Activated T-cell treated with anti-CD3 and anti-CD28 coated beads, Interleukin-2, amount 50 U/mL, for 24 hours (primary cell): ENCODE data around the gene ACTL10.

Source experiments
- DNase-seq: peaks from one replicate; pipeline ENCODE4 v3.0.0-alpha.2; 2020
- H3K27ac Mint-ChIP-seq: 2 replicates; pipeline ENCODE4 v1.8.0; 2020; ENCODE audit warnings: mild to moderate bottlenecking, mixed read lengths
- H3K27me3 Mint-ChIP-seq: 2 replicates; pipeline ENCODE4 v1.8.0; 2020; ENCODE audit warnings: mixed read lengths
- H3K36me3 Mint-ChIP-seq: 2 replicates; pipeline ENCODE4 v1.8.0; 2020; ENCODE audit warnings: low read depth, mixed read lengths
- H3K4me1 Mint-ChIP-seq: 2 replicates; pipeline ENCODE4 v1.8.0; 2020; ENCODE audit warnings: low read depth, mixed read lengths
- H3K4me3 Mint-ChIP-seq: 2 replicates; pipeline ENCODE4 v1.8.0; 2020; ENCODE audit warnings: mild to moderate bottlenecking, moderate library complexity, mixed read lengths
- H3K9me3 Mint-ChIP-seq: 2 replicates; pipeline ENCODE4 v1.8.0; 2020; ENCODE audit warnings: mixed read lengths

The ACTL10 gene

GRCh38 chr20:33655164-33655563 is 11.6 kb upstream of the ACTL10 start:
- peaks cover 7% of the 10 kb centered on the region for H3K36me3 Mint-ChIP-seq
- H3K27me3 Mint-ChIP-seq = no peaks in the 10 kb centered on the region

GRCh38 chr20:33656010-33656782 is 10.5 kb upstream of the ACTL10 start:
- H3K27me3 Mint-ChIP-seq = no peaks in the 10 kb centered on the region
- peaks cover 7% of the 10 kb centered on the region for H3K36me3 Mint-ChIP-seq
- H3K27ac Mint-ChIP-seq = no peak overlapping the region

More at GRCh38 chr20:33655164-33655563, 11.6 kb upstream of the ACTL10 start:
- H3K4me3 Mint-ChIP-seq = no peak overlapping the region
- peak overlapping the region; percentile 2 for H3K27ac Mint-ChIP-seq
- no peaks in the 10 kb centered on the region for H3K9me3 Mint-ChIP-seq
- H3K4me1 Mint-ChIP-seq = peaks cover 36% of the 10 kb centered on the region
- no peak for DNase-seq

GRCh38 chr20:33656783-33657703 is 9.7 kb upstream of the ACTL10 start:
- H3K9me3 Mint-ChIP-seq = no peaks in the 10 kb centered on the region
- no peak for DNase-seq
- H3K4me3 Mint-ChIP-seq = no peak overlapping the region
- H3K27me3 Mint-ChIP-seq = no peaks in the 10 kb centered on the region
- peaks cover 22% of the 10 kb centered on the region for H3K4me1 Mint-ChIP-seq
- peaks cover 7% of the 10 kb centered on the region for H3K36me3 Mint-ChIP-seq
- no peak overlapping the region for H3K27ac Mint-ChIP-seq

More at GRCh38 chr20:33656010-33656782, 10.5 kb upstream of the ACTL10 start:
- H3K4me3 Mint-ChIP-seq = no peak overlapping the region
- DNase-seq = no peak
- H3K4me1 Mint-ChIP-seq = peaks cover 30% of the 10 kb centered on the region
- H3K9me3 Mint-ChIP-seq = no peaks in the 10 kb centered on the region

- no peak overlapping the region for H3K4me3 Mint-ChIP-seq
- H3K36me3 Mint-ChIP-seq = peaks cover 7% of the 10 kb centered on the region
- no peaks in the 10 kb centered on the region for H3K9me3 Mint-ChIP-seq
- no peak for DNase-seq
- peaks cover 18% of the 10 kb centered on the region for H3K4me1 Mint-ChIP-seq
- no peaks in the 10 kb centered on the region for H3K27me3 Mint-ChIP-seq
- H3K27ac Mint-ChIP-seq = no peak overlapping the region
Measured at GRCh38 chr20:33657704-33658095, 9.0 kb upstream of the ACTL10 start.

- DNase-seq = no peak
- Mint-ChIP-seq H3K4me1 (peaks cover 14% of the 10 kb centered on the region), H3K4me3 (no peak overlapping the region), H3K27me3 (no peaks in the 10 kb centered on the region), H3K27ac (no peak overlapping the region), H3K36me3 (peaks cover 7% of the 10 kb centered on the region), H3K9me3 (no peaks in the 10 kb centered on the region)
Measured at GRCh38 chr20:33658510-33658909, 8.2 kb upstream of the ACTL10 start.

GRCh38 chr20:33658929-33659328 is 7.8 kb upstream of the ACTL10 start:
- H3K36me3 Mint-ChIP-seq = peaks cover 7% of the 10 kb centered on the region
- no peaks in the 10 kb centered on the region for H3K27me3 Mint-ChIP-seq
- no peak for DNase-seq
- peaks cover 10% of the 10 kb centered on the region for H3K4me1 Mint-ChIP-seq
- no peak overlapping the region for H3K27ac Mint-ChIP-seq
- no peaks in the 10 kb centered on the region for H3K9me3 Mint-ChIP-seq
- no peak overlapping the region for H3K4me3 Mint-ChIP-seq

GRCh38 chr20:33659341-33660034 is 7.3 kb upstream of the ACTL10 start:
- Mint-ChIP-seq H3K9me3 (no peaks in the 10 kb centered on the region), H3K27ac (no peak overlapping the region), H3K4me3 (no peak overlapping the region), H3K36me3 (peaks cover 10% of the 10 kb centered on the region), H3K27me3 (no peaks in the 10 kb centered on the region), H3K4me1 (peaks cover 10% of the 10 kb centered on the region)
- no peak for DNase-seq

GRCh38 chr20:33660035-33660684 is 6.6 kb upstream of the ACTL10 start:
- no peaks in the 10 kb centered on the region for H3K9me3 Mint-ChIP-seq
- no peaks in the 10 kb centered on the region for H3K27me3 Mint-ChIP-seq
- DNase-seq = no peak
- no peak overlapping the region for H3K27ac Mint-ChIP-seq
- no peak overlapping the region for H3K4me3 Mint-ChIP-seq
- peaks cover 10% of the 10 kb centered on the region for H3K36me3 Mint-ChIP-seq
- peaks cover 17% of the 10 kb centered on the region for H3K4me1 Mint-ChIP-seq

GRCh38 chr20:33660685-33661058 is 6.1 kb upstream of the ACTL10 start:
- Mint-ChIP-seq H3K27ac (no peak overlapping the region), H3K36me3 (peaks cover 10% of the 10 kb centered on the region), H3K4me1 (peaks cover 21% of the 10 kb centered on the region), H3K4me3 (no peak overlapping the region), H3K27me3 (no peaks in the 10 kb centered on the region), H3K9me3 (no peaks in the 10 kb centered on the region)
- no peak for DNase-seq

GRCh38 chr20:33662172-33662571 is 4.6 kb upstream of the ACTL10 start, which contains the start of gene C20orf144:
Gene C20orf144 (plus strand): TSS chr20:33662327. CDS start chr20:33662346, 19 bp downstream.
- DNase-seq = no peak
- H3K4me3 Mint-ChIP-seq = peak within 1 kb of the TSS; percentile 84
- peak within 1 kb of the TSS; percentile 91 for H3K27ac Mint-ChIP-seq
- no peaks in the 10 kb centered on the region for H3K9me3 Mint-ChIP-seq
- H3K36me3 Mint-ChIP-seq = peaks cover 12% of the 10 kb centered on the region
- H3K4me1 Mint-ChIP-seq = peaks cover 29% of the 10 kb centered on the region
- no peaks in the 10 kb centered on the region for H3K27me3 Mint-ChIP-seq

GRCh38 chr20:33663161-33664084 is 3.3 kb upstream of the ACTL10 start:
- peak overlapping the region; percentile 84 for H3K4me3 Mint-ChIP-seq
- H3K36me3 Mint-ChIP-seq = peaks cover 19% of the 10 kb centered on the region
- peaks cover 34% of the 10 kb centered on the region for H3K4me1 Mint-ChIP-seq
- H3K9me3 Mint-ChIP-seq = no peaks in the 10 kb centered on the region
- DNase-seq = peak; percentile 90
- no peaks in the 10 kb centered on the region for H3K27me3 Mint-ChIP-seq
- H3K27ac Mint-ChIP-seq = peak overlapping the region; percentile 91

GRCh38 chr20:33664085-33664761 is 2.5 kb upstream of the ACTL10 start:
- Mint-ChIP-seq H3K4me1 (peaks cover 40% of the 10 kb centered on the region), H3K27ac (peak overlapping the region; percentile 91), H3K4me3 (peak overlapping the region; percentile 84), H3K36me3 (peaks cover 23% of the 10 kb centered on the region), H3K27me3 (no peaks in the 10 kb centered on the region), H3K9me3 (no peaks in the 10 kb centered on the region)
- DNase-seq = no peak

- Mint-ChIP-seq H3K4me3 (peak overlapping the region; percentile 84), H3K27me3 (no peaks in the 10 kb centered on the region), H3K9me3 (no peaks in the 10 kb centered on the region), H3K4me1 (peaks cover 40% of the 10 kb centered on the region), H3K36me3 (peaks cover 23% of the 10 kb centered on the region), H3K27ac (peak overlapping the region; percentile 91)
- no peak for DNase-seq
Measured at GRCh38 chr20:33664762-33665144, 2.0 kb upstream of the ACTL10 start.
